Hepatocyte (in vitro differentiated cells): ENCODE measurements around the gene HIVEP1.

Experiments used
- CTCF ChIP-seq: fragments of 200-600 bp; sonication (generic); IDR thresholded peaks from 2 replicates; pipeline ENCODE4 v1.5.1; 2016; ENCODE audit warnings: antibody characterized with exemption, mild to moderate bottlenecking; ENCODE audit not compliant: poor library complexity
- EZH2 ChIP-seq: fragments of 200-600 bp; sonication (generic); IDR thresholded peaks from 2 replicates; pipeline ENCODE4 v1.6.1; 2016; ENCODE audit warnings: antibody characterized with exemption, mild to moderate bottlenecking, borderline replicate concordance

- no peak for TF ChIP-seq CTCF
- no peak for TF ChIP-seq EZH2
These were observed 37.1 kb downstream of the HIVEP1 start for GRCh38 chr6:12049165-12049564.
